IPS-18c (cell line): ENCODE measurements around the gene GNG7.
"Not testable (repeated sequence)": the region's sequence is repeated elsewhere in the genome, so short reads cannot be mapped to it uniquely, and the experiment has no call there.

Experiments used
- H3K4me3 ChIP-seq: 2 replicates; pipeline ENCODE4 v1.7.0; 2013; ENCODE audit warnings: low read depth, mild to moderate bottlenecking, low read length, moderate library complexity; ENCODE audit not compliant: insufficient read depth
- H3K9me3 ChIP-seq: one replicate; pipeline ENCODE4 v1.6.1; 2013; ENCODE audit warnings: mild to moderate bottlenecking, low read length, moderate library complexity; ENCODE audit not compliant: control insufficient read depth, insufficient read depth

Gene GNG7

DNA sequence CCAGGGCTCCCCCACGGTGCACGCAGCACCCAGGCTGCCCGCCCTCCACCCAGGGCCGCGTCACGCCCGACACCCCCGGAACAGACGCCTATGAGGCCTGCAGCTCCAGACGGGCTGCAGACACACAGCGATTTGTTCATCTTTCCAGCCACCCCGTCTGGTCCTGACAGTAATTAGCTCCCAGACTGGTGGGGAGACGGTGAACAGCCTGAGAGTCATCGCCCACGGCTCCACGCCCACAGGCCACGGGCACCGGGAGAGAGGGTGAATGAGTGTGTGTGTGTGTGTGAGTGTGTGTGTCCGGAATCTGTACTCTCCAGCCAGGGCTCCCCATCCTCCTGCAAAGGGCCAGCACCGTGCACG is 208.4 kb downstream of the GNG7 start:
- Histone ChIP-seq H3K4me3 (0 out of 2 replicates have a peak overlapping the region, but pooled peaks have one; percentile 50), H3K9me3 (no peaks in the 10 kb centered on the region)

GRCh38 chr19:2493448-2493847 is 209.0 kb downstream of the GNG7 start:
- not testable (repeated sequence) for H3K9me3 ChIP-seq, H3K4me3 ChIP-seq

DNA sequence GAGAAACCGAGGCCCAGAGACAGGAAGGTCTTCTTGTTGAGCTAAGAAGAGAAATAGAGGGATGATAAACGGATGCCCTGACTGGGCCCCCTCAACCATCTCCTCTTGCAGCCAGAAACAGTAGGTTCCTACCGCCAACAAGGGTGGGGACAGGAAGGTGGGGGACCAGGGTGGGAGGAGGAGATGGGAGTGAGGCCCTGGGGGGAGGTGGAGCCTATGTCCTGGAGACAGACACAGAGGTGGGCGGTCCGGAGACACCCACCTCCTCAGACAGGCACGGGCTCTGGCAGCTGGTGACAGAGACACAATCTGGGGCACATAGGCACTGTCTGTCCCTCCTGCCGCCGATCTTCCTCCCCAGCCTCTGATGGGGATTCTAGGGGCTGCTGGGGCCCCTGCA is 209.6 kb downstream of the GNG7 start:
- no peaks in the 10 kb centered on the region for H3K9me3 ChIP-seq
- H3K4me3 ChIP-seq, result no peak overlapping the region

GRCh38 chr19:2491130-2491801 is 211.2 kb downstream of the GNG7 start:
- no peak overlapping the region for H3K4me3 ChIP-seq
- H3K9me3 ChIP-seq, result no peaks in the 10 kb centered on the region

- Histone ChIP-seq H3K9me3 (no peaks in the 10 kb centered on the region), H3K4me3 (no peak overlapping the region)
Observed at GRCh38 chr19:2490659-2491058, 211.8 kb downstream of the GNG7 start.

DNA sequence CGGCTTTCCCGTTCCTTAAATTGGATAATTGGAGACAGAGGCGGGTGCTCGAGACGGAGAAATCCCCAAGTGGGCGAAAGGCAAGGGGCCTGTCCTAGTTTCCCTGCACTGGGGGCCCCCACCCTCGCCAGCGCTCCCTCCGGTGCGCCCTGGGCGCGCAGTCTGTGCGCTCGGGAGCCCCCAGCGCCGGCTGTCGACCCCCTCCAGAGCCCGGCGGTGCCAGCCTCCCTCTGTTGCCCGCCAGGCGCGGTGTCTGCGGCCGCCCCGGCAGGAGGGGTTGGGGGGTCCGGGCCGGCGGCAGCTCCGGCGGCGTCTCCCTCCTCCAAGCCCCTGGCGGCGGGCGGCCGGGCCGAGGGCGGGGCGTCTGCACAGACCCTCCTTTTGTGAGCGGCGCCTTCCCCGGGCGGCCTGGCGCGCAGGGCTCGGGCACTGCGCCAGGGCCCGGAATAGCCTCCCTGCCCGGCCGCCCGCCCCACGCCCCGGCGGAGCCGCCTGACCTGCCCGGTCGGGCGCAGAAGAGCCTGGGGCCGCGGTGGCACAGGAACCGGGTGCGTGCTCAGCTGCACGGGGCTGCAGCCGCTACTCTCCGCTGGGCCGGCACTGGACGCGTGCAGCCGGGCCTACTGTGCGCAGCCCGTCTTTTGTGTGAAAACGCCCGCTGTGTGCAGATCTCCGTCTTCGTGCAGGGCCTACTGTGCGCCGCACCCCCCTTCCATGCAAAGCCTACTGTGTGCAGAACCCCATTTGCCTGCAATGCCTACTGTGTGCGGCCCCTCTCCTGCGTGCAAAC is 213.4 kb downstream of the GNG7 start:
- Histone ChIP-seq H3K9me3 (no peaks in the 10 kb centered on the region), H3K4me3 (peak overlapping the region; percentile 41)

DNA sequence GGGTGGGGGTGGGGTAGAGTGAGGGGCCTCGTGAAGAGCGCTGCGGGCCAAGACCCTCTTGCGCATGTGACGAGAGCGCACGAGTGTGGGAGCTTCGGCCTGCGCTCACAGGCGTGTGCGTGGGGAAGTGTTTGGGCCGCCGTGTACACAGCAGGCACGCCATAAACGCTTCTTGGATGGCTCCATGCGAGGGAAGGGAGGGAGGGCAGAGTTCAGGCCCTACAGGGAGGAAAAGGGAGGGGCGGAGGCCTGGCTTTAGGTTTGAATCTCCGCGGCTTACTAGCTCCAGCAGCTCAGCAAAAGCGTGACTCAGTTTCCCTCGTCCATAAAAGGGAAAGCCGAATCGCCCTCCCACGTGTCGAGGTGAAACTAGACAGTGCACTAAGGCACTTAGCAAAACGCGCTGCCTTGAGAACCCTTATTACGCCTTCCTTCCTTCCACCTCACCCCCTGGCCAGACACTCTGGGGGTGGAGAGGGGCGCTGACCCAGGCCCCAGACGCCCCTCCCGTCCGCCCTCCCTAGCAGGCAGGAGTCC is 214.0 kb downstream of the GNG7 start:
- H3K4me3 ChIP-seq, result peak overlapping the region; percentile 41
- no peaks in the 10 kb centered on the region for H3K9me3 ChIP-seq

- no peak overlapping the region for H3K4me3 ChIP-seq
Observed at GRCh38 chr19:2487842-2488241, 214.7 kb downstream of the GNG7 start.

DNA sequence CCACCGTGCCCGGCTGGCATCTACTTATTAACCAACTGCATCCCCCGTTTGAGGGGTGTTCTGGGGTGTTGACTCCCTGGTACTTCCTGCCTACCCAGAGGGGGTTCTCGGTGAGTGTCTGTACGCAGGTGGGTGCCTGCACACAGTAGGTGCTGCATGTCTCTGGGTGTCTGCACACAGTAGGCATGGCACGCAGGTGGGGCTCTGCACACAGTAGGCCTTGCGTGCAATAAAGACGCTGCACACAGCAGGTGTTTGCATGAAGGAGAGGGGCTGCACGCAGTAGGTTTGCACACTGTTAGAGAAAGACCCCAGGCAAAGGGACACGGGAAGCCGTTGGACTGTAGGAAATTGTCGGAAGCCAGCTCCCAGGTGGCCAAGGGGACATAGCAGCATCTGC is 215.4 kb downstream of the GNG7 start:
- H3K4me3 ChIP-seq, result no peak overlapping the region
- H3K9me3 ChIP-seq, result no peaks in the 10 kb centered on the region

More at GRCh38 chr19:2487842-2488241, 214.7 kb downstream of the GNG7 start:
- no peaks in the 10 kb centered on the region for H3K9me3 ChIP-seq

DNA sequence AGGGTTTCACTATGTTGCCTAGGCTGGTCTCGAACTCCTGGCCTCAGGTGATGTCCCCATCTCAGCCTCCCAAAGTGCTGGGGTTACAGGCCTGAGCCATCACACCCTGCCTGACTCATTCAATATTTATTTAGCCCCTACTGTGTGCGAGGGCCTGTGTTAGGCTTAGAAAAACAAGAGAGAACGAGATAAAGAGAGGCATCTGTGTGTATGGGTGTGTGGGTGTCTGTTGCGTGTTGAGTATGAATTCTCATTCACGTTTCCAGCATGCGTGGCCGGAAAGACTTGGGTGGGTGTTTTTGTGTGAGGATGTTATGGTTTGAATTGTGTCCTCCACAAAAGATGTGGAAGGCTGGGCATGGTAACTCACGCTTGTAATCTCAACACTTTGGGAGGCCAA is 217.1 kb downstream of the GNG7 start:
- no peak overlapping the region for H3K4me3 ChIP-seq
- H3K9me3 ChIP-seq, result no peaks in the 10 kb centered on the region

DNA sequence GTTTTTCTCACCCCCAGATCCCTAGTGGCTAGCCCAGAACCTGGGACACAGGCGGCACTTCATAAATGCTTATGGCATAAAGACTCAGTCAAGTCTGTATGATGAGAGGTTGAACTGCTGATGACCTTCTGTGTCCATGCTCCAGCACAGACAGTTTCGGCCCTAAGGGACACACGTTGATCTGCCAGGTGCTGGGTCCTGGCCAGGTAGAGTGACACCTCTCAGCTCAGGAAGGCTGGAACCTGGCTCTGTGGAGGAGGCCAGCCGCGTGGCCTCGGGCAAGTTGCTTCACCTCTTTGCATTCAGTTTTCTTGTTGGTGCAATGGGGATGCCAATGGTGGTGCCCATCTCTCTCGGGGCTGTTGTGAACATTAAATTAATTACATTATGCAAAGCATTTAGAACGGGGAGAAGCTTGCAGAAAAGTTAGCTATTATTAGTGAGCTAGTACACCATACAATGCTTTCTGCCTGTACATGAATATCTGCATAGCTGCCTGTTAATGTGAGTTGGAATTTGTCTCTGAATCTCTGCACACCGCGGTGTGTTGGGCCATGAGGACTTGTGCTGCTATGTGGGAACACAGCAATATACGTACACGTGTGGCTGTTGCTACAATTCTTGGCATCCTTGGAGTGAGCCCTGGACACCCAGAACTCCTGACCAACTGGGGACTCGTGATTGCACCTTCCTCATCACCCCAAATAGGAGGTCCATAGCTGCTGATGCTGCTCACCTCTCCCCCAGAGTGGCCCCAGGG is 218.1 kb downstream of the GNG7 start:
- no peak overlapping the region for H3K4me3 ChIP-seq

DNA sequence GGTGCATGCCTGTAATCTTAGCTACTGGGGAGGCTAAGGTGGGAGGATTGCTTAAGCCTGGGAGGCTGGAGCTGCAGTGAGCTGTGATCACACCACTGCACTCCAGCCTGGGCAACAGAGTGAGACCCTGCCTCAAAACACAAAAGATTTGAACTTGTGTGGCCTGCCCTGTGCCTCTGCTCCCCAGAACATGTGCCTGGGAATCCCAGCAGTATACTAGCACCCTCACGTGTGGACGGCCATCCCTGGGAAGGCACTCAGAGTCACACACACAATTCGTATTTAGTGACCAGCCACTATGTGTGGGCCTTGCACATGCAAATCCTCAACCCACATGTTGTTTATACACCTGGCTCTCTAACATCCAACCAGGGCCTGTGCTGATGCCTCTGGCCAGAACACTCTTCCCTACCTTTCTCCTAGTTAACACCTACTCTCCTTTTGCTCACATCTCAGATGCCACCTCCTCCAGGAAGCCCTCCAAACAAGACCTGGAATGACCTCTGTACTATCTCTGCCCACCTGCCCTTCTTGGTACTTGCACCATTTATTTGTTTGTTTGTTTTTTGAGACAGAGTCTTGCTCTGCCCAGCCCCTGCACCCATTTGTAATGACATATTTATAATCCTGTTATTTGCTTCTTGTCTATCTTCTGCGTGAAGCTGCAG is 218.9 kb downstream of the GNG7 start:
- no peaks in the 10 kb centered on the region for H3K9me3 ChIP-seq
- H3K4me3 ChIP-seq, result no peak overlapping the region

More for the DNA sequence above, 218.1 kb downstream of the GNG7 start:
- no peaks in the 10 kb centered on the region for H3K9me3 ChIP-seq

GRCh38 chr19:2483084-2483483 is 219.4 kb downstream of the GNG7 start:
- Histone ChIP-seq H3K9me3 (no peaks in the 10 kb centered on the region), H3K4me3 (no peak overlapping the region)

GRCh38 chr19:2482354-2483038 is 220.0 kb downstream of the GNG7 start:
- Histone ChIP-seq H3K9me3 (no peaks in the 10 kb centered on the region), H3K4me3 (no peak overlapping the region)

- no peaks in the 10 kb centered on the region for H3K9me3 ChIP-seq
- H3K4me3 ChIP-seq, result no peak overlapping the region
Observed at GRCh38 chr19:2481466-2481865, 221.0 kb downstream of the GNG7 start.

DNA sequence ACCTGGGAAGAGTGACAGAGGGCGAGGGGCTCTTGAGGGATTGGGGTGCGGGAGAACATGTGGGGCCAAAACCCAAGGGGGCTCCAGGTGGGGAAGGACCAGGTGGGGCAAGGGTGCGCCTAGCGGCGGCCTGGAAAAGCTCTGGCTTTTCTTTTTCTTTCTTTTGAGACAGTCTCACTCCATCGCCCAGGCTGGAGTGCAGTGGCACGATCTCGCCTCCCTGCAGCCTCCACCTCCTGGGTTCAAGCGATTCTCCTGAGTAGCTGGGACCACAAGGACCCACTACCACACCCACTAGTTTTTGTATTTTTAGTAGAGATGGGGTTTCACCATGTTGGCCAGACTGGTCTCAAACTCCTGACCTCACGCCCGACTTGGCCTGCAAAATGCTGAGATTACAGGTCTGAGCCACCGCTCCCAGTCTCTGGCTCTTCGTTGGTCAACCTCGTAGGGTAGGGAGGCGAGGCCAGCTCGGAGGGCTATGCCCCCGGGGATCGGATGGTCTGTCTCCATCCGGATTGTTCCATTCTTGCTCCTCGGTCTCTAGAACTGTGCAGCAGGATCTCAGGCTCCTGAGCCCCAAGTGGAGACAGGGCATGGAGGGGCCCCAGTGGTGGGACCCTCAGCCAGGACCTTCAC is 222.8 kb downstream of the GNG7 start:
- peak overlapping the region; percentile 59 for H3K4me3 ChIP-seq
- H3K9me3 ChIP-seq, result no peaks in the 10 kb centered on the region
